NCI-H2227 treated with DMSO at 0.1 percent for 48 hours (cell line): ENCODE data around the gene PLEKHM3.

Experiments
- DNase-seq: peaks from one replicate; lab custom pipeline; 2025; lab: John Stamatoyannopoulos, UW

Gene PLEKHM3

DNA sequence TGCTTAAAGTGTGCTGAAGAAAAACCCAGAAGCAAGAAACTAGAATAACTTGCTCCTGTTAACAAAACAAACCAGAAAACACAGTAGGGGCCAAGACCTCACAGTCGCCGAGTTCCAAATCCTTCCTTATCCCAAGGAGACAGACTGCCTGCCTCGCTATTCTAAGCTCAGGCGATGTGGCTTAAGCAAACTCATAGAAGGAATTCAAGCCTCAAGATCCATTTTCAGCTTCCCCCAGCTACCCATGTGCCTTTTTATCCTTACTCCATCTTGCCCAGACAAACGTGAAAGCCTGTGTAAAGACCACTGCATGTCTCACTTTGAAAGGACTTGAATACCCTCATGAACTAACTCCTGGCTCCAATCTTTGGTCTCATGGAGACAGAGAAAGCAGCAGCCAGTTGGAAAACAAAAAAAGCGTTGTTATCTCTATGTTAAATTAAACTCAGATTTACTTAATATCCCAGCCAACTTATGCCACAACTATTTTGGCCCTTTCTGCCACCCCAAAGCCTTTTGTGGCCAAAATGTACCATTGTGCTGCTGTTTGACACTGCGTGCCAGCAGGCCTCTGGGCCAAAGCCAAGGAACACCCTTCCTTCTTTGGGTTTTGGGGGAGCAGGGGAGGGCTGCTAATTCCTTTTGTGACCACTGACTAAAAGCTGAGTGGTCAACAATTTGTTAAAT is 132.5 kb downstream of the PLEKHM3 start:
- DNase-seq: peak; percentile 44

DNA sequence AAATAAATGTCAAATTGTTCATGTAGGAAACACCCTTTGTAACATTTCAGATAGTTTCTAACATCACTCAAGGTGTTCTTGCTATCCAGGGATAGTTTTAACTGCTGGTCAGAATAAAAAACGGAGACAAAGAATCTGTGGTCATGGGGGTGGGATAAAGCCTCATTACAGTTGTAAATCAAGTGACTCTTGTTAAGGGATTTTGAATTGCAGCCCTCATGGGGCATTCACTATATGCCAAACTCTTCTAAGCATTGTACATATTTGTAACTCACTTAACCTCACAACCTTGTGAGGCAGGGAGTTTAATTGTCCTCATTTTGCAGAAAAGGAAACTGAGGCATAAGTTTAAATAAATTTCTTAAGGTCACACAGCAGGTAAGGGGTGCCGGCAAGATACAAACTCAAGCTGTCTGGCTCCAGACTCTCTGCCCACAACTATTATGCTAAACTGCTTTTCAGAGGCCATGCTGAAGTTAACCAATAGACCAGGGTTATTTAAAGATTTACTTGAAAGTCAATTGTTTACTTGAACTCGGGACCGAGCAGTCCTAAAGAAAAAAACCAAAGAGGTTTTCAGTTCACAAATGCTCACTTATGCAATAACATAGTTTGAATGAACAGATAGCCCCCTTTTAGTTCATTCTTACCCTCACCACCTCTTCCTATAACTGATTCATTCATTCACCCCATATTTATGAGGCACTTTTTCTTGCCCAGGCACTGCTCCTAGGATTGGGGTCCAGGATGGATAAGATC is 134.1 kb downstream of the PLEKHM3 start:
- DNase-seq: no peak

DNA sequence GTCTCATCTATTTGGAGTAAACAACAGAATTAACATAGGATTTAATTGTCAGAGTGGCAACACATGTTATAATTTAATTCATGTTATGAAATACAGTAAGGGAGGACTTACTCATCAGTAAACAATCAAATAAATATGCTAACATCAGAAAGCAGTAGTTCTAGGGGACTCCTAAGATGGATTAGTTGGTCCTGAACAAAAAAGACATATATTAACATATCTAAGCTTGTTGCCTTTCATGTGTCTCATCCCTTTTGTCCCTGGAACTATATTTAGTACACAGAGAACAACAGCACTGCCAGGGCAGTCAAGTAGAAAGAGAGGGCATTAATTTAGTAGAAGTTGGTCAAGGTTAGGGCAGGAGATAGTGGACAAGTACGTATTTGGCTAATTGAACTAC is 137.8 kb downstream of the PLEKHM3 start:
- DNase-seq: peak; percentile 43

DNA sequence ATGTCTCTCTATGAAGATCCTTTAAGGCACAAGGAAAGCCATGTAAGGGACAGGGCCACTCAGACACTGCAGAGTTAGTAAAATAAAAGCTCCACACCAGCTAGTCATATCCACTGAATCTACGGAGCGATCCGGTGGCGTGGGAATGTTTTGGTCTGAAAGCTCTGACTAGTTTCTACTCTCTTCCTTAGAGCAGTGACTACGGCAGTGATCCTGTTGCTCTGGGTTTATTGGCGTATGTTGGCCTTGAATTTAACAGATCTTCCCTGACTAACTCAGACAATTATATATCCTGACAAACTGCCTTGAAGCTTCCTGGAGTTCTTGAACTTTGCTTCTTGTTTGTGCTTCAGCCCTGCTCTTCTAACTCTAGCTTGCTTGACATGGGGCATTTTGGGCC is 140.3 kb downstream of the PLEKHM3 start:
- no peak for DNase-seq

DNA sequence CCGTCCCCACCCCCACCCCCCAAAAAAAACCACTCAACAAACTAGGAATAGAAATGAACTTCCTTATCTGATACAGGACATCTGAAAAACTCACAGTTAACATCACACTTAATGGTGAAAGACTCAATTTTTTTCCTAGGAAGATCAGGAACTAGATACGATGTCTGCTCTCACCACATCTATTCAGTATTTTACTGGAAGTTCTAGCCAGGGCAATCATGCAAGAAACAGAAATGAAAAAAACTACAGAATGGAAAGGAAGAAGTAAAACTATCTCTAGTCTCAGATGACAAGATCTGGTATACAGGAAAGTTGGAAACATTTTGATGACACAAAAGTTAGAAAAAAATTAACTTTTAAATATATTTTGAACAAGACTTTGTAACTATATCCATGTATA is 141.2 kb downstream of the PLEKHM3 start:
- no peak for DNase-seq

DNA sequence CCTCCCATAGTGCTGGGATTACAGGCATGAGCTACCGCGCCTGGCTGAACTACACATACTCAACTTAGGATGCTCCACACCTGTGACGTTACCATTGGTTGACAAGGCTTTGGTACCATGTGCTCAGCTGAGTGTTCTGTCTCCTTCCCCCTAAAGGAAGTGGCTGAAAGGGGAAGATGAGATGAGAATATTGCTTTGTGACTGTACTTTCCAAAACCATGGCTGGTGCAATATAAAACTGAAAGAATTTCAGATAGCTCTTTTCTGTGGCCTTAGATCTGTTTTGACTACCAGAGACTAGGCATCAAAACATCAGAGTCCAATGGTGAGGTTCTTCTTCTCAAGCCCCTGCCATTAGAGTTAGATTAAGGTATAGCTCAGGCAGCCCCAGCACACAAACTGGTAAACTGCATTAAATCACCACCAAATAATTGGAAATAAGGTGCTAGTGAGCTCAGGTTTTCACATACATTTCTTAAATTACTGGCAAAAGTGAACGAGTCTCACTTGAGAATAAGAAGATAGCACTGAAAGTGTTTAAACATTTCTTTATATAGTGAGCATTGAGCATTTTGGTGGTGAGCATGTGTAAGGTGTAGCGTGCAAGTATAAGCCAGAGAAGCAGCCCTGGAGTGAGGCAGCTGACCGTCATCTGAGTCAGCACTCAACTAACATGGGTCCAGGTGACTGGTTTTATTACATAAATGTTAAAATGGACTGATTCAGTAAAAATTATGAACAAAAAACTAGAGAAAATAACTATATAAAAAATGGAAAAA is 142.1 kb downstream of the PLEKHM3 start:
- DNase-seq: no peak

DNA sequence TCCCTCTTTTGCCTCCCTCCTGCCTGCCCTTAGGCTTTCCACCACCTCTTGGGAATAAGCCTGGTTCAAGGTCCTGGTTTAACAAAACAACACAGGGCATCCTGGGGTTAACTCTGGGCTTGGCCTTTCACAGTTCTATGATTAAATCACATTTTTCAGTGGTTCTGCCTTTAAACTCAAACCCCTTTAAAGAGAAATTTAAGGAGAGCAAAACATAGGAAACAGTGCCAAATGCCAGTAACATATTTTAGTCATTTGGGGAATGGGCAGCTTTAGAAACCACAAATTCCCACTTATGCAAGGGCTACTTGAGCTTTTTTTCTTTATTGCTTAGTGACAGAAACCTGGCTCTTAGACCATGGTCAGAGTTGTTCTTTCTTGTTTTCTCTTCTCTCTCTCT is 143.4 kb downstream of the PLEKHM3 start:
- DNase-seq: no peak

DNA sequence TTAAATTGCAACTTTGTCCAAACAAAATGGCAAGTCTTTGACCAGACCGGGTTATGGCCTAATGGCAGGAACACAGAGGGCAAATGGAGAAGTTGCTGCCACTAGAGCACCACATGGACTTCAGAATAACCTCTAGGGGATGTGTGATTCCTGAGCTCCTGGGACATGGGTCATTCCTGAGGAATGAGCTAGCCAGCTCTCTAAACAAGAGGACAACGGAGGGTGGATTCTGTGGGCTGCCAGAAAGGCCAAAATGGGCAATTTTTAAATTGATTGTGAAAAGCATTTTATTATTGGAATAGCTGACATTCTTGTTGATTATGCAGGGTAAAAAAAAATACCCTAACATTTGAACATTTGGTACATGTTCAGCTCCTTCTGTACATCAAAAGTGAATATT is 145.8 kb downstream of the PLEKHM3 start:
- DNase-seq: no peak

DNA sequence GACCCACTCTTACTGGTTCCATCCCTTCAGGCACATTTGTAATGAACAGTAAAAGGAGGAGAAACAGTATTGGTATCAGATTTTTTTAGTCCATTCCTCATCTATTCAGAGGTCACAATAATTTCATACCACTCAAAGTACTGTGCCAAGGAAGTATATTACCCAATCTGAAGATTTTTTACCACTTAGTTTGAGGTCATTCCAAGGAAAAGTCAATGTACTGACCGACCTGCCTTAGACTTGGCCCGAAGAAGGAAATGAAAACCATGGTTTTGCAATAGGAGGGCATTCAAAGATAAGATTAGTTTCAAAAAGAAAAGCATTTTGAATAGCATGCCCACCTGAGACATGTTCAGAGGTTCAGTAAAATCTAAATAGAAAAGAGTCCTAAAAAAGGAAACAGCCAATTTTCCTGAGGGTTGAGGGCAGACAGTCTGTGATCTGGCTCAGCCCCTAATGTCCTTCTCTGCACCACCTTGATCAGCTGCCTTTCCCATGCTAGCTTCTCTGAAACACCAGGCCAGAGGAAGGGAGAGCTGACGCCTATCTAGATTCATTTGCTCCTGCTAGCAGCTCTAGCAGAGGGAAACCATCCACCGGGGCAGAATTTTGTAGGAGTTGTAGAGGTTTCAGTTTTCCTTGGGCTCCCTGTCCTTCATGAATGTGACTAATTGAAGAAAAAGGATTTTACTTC is 148.3 kb downstream of the PLEKHM3 start:
- DNase-seq: no peak

DNA sequence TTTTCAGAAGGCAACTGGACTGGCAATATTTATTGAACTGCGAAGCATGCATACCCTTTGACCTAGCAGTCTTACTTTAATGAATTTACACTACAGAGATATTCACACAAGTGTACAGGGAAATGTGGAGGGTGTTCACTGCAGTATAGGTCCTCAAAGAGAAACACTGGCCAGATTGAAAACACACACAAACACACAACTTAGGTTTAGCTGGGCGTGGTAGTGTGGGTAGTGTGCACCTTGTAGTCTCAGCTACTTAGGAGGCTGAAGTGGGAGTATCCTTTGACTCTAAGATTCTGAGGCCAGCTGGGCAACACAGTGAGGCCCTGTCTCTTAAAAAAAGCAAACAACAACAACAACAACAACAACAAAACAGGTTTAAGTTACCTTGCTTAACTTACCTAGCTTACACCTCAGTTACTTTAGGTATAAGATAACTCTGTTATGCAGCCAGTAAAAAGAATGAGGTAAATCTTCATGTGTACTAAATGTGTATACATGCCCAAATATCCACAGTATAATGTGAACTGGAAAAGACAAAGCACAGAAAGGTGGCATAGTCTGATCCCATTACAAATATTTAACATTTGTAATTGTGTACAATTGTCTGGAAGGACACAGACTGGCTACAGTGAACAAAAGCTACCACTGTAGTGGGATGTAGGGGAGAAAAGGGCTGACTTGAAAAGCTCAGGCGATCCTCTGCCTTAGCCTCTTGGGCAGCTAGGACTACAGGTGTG is 149.7 kb downstream of the PLEKHM3 start:
- DNase-seq: no peak

DNA sequence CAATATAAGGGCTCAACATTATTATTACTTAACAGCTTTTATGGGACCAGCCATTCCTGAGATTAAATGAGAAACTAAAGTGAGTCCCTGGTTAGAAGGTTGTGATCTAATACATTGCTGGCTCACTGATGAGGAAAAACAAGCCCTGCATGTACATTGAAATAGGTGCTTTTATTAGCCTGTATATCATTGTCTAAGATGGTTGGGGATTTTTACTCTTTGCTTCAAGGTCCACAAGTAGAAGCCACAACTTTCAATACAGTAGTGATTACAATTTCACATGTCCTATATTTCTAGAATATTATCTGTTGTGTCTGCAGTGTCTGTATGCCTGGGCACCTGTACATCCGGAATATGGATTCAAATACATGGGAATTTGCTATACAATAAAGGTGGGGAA is 151.5 kb downstream of the PLEKHM3 start:
- DNase-seq: no peak

DNA sequence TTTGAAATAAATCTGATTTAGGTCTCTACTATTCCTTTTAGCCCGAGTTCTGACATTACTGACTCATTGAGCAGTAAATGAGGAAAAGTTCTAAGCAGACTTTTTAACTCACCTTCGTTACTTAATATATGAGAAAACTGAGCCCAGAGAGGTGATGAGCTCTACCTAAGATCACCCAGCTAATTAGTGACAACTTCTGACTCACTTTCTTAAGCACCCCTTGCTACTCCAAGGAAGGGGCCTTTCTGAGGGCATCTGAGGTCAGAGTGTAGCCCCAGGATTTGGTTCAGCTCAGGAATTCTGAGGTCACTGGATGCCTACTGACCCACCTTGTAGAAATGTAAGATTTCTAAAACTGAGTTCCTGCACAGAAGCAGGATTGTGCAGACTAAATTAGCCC is 153.4 kb downstream of the PLEKHM3 start:
- no peak for DNase-seq

DNA sequence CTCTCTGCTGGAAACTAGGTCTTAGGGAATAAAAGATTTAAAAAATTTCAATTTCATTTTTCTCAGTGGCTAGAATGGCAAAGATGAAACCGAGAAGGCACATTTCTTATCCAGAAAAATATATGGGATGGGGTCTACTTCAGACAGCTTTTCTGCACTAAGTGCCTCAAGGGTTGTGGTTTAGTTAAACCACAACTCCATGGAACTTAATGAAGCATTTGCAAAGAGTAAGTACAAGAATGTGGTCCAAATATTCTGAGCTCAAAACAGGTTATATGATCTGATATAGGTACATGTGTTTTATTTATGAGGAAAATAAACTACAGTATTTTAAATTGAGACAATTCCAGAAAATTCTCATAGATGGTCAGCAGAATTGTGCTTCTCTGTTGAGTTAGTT is 153.8 kb downstream of the PLEKHM3 start:
- DNase-seq: no peak

DNA sequence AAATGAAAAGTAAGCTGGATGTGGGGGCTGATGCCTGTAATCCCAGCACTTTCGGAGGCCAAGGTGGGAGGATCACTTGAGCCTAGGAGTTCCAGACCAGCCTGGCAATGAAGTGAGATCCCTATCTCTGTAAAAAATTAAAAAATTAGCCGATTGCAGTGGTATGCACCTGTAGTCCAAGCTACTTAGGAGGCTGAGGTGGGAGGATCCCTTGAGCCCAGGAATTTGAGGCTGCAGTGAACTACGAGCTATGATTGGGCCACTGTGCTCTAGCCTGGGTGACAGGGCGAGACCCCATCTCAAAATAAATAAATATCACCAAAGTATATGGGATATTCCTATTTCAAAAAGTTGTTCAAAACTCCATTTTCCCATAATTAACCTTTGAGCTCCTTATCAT is 154.5 kb downstream of the PLEKHM3 start:
- DNase-seq: no peak

DNA sequence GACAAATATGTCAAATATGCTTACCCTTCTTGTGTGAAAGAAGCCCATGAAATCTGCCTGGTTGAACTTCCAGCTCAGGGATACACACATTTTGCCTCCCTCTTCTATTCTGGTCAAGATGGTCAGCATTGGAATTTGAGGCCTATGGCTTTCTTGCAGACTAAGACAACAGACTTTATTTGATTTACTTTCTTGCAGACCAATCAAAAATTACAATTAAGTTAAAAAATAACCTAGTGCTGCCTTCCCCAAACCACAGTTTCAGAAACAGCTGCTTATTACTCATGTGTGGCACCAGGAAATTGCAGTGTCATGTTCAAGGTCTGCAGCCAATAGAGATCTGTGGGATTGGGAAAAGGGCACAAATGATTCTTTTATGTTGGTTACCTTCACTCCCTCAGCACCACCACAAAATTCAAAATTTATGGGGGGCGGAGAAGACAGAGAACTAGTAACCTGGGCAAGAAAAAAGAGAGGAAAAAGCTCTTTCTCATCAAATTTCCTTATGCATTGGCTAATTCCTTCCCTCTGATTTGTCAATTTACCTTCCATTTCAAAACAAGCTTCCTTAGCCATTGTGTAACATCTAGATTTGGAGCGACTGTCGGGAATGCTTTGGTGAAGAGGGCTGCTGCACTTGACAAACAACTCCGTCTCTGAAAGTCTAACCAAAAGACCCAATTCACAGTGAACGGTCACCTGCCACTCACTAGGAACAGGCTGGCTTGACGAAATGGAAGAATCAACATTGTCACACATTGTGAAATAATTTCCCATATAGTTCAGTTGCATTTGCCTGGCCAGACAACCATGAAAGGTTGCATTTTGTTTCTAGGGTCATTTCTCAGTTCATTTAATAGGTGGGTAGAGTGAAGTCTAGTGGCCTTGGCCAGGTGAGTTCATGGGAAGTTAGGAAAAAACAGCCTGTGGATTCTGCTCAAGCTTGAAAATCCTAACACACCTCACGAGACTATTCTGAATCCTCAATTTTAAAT is 155.2 kb downstream of the PLEKHM3 start:
- no peak for DNase-seq

DNA sequence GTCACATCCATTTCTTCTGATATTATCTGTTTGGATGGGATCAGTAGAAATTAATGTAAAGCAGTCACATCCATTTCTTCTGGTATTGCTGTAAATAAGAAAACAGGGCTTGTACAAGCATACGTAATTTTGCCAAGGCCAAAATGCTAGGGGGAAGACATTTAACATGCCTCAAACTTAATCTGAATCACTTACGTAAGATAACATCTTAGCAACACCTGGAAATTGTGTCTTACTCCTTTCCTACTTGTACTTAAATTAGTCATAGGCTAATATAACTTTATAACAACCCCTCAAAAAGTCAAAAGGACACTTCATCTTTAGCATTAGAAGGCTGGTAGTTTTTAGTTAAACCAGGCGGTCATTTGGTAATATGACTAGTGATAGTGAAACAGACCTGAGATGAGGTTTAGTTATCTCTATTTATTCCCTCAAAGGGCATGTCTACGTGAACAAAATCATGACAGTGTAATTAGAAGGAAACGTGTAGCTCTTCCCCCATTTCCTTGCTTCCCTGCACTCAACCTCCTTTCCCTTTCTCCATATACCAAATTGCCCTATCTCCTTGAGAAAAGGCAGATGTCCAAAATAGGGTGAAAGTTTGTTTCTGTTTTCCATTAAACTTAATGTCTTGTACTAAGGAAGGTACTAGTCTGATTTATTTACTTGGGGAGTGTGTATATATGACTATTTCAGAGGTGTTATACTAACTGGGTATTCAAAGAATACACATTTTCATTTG is 156.3 kb downstream of the PLEKHM3 start:
- DNase-seq: no peak

DNA sequence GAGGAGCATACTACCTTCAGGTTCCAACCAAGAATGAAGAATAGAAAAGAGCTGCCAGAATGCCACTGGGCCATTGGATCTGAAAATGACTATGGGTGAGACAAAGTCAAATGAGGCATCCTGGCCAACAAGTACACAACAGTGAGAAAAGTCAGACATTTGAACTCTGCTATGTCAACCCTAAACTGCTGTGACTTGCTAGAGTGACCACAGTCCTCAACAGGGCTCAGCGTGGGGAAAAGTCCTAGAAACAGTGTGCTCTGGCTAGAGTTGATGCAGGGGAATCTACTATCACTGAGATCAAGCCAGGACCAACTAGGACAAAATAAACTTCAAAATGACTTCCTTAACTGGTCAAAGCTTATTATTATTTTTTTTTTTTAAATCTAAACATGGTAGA is 157.4 kb downstream of the PLEKHM3 start:
- DNase-seq: no peak

DNA sequence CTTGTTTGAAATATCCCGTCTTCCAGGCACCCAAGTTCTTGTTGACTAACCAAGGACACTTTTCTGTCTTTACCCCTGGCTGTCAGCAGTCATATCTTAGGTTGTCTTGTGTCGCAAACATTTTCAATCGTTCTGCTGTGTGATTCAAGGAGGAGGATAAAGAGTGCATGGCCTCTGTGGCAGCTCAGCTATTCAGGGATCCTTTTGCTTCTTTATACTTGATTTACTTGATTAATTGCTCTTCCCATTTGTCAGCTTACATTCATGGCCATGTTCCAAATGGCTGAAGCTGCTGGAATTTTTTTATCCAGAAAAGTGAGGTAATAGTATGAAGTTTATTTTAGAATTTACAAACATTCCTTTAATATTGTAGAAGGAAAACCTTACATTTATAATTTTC is 158.3 kb downstream of the PLEKHM3 start:
- no peak for DNase-seq

DNA sequence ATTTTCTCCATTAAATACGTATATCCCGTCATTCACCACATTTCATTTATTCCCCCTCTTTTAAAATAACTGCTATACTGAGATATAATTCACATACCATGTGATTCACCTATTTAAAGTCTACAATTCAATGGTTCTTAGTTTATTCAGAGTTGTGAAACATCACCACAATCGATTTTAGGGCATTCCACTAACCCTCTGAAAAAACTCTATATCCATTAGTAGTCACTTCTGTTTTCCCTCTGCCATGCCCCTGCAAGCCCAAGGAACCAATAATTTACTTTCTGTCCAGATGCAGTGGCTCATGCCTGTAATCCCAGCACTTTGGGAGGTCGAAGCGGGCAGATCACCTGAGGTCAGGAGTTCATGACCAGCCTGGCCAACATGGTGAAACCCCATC is 160.1 kb downstream of the PLEKHM3 start:
- no peak for DNase-seq

DNA sequence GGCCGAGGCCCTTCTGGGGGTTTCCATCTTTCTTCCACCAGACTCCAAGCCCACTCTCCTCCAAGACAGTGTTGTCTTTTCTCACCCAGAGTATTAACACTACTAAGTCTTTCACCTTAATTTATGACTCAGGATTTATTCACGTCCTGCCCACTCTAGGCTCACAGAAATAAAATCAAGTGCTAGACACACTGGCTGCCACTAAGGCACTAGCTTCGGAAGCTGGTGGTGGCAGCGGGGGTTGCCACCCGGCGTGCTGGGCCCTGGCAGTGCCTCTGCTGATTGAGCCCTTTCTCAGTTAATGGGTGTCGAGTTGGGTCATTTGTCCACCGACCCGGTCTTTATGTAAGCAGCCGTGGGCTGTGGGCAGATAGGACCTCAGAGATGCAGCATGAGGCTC is 162.0 kb downstream of the PLEKHM3 start:
- no peak for DNase-seq
